ENCODE measurements around the gene TUBA8.
A peak's percentile ranks its signal among the peaks of the same experiment; 100 is the strongest.

TUBA8 gene

GRCh38 chr22:18120857-18121256 lies 10.2 kb downstream of the TUBA8 start:
- TF ChIP-seq YY1 (IDR thresholded peaks at IDR 0.05; ENCODE audit: low read depth) (no peak), RAD21 (IDR thresholded peaks at IDR 0.05; ENCODE audit: low read depth) (no peak), ZBTB7A (IDR thresholded peaks at IDR 0.05; ENCODE audit: low read depth) (no peak), REST (IDR thresholded peaks at IDR 0.05; ENCODE audit: low read depth) (no peak), TCF12 (IDR thresholded peaks at IDR 0.05; ENCODE audit: low read depth) (no peak), NFIC (IDR thresholded peaks at IDR 0.05) (no peak), FOXM1 (IDR thresholded peaks at IDR 0.05; ENCODE audit: borderline replicate concordance, low read depth) (no peak), TEAD4 (IDR thresholded peaks at IDR 0.05) (no peak)

GRCh38 chr22:18121506-18121905 lies 10.9 kb downstream of the TUBA8 start:
- TF ChIP-seq TEAD4 (IDR thresholded peaks at IDR 0.05), result no peak
- no peak for TF ChIP-seq ZBTB7A (IDR thresholded peaks at IDR 0.05; ENCODE audit: low read depth)
- no peak for TF ChIP-seq EP300 (IDR thresholded peaks at IDR 0.05; ENCODE audit: borderline replicate concordance)
- no peak for TF ChIP-seq REST (IDR thresholded peaks at IDR 0.05; ENCODE audit: low read depth)
- TF ChIP-seq RAD21 (IDR thresholded peaks at IDR 0.05; ENCODE audit: low read depth), result no peak
- TF ChIP-seq CEBPB (IDR thresholded peaks at IDR 0.05), result no peak
- no peak for TF ChIP-seq NFIC (IDR thresholded peaks at IDR 0.05)
- no peak for TF ChIP-seq TAF1 (IDR thresholded peaks at IDR 0.05; ENCODE audit: low read depth)
- TF ChIP-seq CREB1 (IDR thresholded peaks at IDR 0.05; ENCODE audit: low read depth), result no peak
- TF ChIP-seq TCF12 (IDR thresholded peaks at IDR 0.05; ENCODE audit: low read depth), result no peak
- TF ChIP-seq FOXM1 (IDR thresholded peaks at IDR 0.05; ENCODE audit: borderline replicate concordance, low read depth), result no peak
- no peak for TF ChIP-seq YY1 (IDR thresholded peaks at IDR 0.05; ENCODE audit: low read depth)
- TF ChIP-seq EGR1 (IDR thresholded peaks at IDR 0.05), result no peak
- TF ChIP-seq USF1 (IDR thresholded peaks at IDR 0.05), result no peak
- no peak for TF ChIP-seq MAX (IDR thresholded peaks at IDR 0.05)

- TF ChIP-seq TAF1 (IDR thresholded peaks at IDR 0.05; ENCODE audit: low read depth), result no peak
- TF ChIP-seq RAD21 (IDR thresholded peaks at IDR 0.05; ENCODE audit: low read depth), result peak; percentile 19; the same call in 1 of the 2 replicates
Measured at GRCh38 chr22:18121954-18122554, 11.4 kb downstream of the TUBA8 start.

GRCh38 chr22:18126606-18127005 lies 16.0 kb downstream of the TUBA8 start:
- TF ChIP-seq EGR1 (IDR thresholded peaks at IDR 0.05), result no peak
- no peak for TF ChIP-seq TCF12 (IDR thresholded peaks at IDR 0.05; ENCODE audit: low read depth)
- no peak for TF ChIP-seq EP300 (IDR thresholded peaks at IDR 0.05; ENCODE audit: borderline replicate concordance)
- TF ChIP-seq REST (IDR thresholded peaks at IDR 0.05; ENCODE audit: low read depth), result no peak
- TF ChIP-seq TEAD4 (IDR thresholded peaks at IDR 0.05), result no peak
- no peak for TF ChIP-seq CREB1 (IDR thresholded peaks at IDR 0.05; ENCODE audit: low read depth)

GRCh38 chr22:18130018-18130417 lies 19.4 kb downstream of the TUBA8 start:
- no peak for TF ChIP-seq CREB1 (IDR thresholded peaks at IDR 0.05; ENCODE audit: low read depth)
- TF ChIP-seq USF1 (IDR thresholded peaks at IDR 0.05), result no peak
- TF ChIP-seq TEAD4 (IDR thresholded peaks at IDR 0.05), result no peak
